ENCODE data around the gene N4BP2.
A peak's percentile ranks its signal among the peaks of the same experiment; 100 is the strongest.
"Not testable (repeated sequence)": the region's sequence is repeated elsewhere in the genome, so short reads cannot be mapped to it uniquely, and the experiment has no call there.

The N4BP2 gene

DNA sequence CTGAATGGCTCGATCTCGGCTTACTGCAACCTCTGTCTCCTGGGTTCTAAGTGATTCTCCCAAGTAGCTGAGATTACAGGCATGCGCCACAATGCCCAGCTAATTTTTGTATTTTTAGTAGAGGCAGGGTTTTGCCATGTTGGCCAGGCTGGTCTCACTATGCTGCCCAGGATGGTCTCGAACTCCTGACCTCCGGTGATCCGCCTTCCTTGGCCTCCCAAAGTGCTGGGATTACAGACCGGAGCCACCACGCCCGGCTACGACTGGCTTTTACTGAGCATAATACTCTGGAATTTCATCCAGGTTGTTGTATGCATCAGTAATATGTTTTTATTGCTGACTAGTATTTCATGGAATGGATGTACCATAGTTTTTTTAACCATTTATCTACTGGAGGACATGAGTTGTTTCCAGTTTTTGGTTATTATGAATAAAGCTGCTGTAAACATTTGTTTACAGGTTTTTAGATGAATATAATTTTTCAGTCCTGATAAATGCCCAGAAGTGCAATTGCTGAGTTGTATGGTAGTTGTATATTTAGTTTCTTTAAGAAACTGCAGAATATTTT, 31.2 kb downstream of the N4BP2 start:
- peak; percentile 6 for DNase-seq

DNA sequence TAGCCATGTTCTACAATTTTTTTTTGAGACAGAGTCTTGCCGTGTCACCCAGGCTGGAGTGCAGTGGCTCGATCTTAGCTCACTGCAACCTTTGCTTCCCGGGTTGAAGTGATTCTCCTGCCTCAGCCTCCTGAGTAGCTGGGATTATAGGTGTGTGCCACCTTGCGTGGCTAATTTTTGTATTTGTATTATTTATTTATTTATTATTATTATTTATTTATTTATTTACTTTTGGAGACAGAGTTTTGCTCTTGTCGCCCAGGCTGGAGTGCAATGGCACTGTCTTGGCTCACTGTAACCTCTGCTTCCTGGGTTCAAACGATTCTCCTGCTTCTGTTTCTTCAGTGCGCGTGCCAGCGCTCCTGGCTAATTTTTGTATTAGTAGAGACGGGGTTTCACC, 36.8 kb downstream of the N4BP2 start:
- not testable (repeated sequence) for DNase-seq

DNA sequence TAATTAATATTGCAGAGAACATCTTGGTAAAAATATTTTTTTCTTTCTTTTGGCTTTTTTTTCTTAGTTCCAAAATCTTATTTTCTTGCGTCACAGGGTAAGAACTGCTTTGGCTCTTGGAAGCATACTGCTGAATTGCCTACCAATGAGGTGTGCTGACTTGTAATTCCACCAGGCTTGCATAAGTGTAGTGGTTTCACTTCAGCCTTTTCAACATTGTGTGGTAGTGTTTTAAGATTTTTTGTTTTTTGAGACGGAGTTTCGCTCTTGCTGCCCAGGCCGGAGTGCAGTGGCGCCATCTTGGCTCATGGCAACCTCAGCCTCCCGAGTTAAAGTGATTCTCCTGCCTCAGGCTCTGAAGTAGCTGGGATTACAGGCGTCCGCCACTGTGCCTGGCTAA, 42.4 kb downstream of the N4BP2 start:
- DNase-seq = no peak

DNA sequence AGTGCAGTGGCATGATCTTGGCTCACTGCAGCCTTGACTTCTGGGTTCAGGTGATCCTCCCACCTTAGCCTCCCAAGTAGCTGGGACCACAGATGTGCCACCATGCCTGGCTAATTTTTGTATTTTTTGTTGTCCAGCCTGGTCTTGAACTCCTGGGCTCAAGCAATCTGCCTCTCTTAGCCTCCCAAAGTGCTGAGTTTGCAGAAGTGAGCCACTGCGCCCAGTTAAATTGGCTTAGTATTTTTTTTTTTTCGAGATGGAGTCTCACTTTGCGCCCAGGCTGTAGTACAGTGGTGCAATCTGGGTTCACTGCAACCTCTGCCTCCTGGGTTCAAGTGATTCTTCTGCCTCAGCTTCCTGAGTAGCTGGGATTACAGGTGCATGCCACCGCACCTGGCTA, 50.5 kb downstream of the N4BP2 start:
- not testable (repeated sequence) for DNase-seq

DNA sequence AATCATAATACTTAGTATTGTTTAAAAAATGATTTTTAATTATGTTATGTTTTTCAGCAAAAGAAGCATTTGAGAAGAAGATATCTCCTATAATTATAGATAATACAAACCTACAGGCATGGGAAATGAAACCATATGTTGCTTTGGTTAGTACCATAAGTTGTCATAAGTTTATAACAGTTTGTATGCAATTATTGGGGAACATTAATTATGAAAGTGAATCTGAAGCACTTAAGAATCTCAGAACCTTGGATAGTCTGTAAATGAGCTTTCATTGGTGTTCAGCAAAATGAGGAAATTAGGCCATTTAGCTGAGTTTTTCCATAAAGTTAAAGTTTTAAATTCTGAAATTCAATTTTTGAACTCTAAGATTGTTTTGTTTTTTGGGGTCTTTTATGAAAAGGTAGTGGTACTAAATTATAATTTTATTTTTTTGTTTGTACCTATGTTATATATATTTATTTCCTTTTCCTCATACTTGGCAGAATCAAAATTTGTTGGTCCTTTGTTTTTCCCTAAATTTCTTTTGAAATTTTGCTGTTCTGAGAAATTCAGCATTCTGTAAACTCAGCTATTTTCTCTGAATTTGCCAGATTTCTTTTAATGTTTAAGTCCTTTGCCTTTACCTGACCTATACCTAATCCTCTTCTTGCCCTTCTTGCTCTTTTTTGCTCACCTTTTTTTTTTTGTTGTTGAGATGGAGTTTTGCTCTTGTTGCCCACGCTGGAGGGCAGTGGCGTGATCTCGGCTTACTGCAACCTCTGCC, 55.6 kb downstream of the N4BP2 start:
- no peak for DNase-seq

DNA sequence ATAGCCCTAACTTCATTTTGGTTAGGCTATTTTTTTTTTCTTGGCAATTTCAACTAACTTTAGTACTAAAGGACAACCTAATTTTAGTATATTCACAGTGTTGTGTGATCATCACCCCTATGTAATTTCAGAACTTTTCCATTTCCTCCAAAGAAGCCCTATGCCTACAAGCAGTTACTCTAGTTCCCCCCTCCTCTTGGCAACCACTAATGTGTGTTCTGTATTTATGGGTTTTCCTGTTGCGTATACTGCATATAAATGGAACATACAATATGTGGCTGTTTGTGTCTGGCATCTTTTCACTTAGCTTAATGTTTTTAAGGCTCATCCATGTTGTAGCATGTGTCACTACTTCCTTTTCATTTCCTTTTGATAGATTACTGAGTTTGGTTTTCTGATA, 57.6 kb downstream of the N4BP2 start:
- DNase-seq = no peak

DNA sequence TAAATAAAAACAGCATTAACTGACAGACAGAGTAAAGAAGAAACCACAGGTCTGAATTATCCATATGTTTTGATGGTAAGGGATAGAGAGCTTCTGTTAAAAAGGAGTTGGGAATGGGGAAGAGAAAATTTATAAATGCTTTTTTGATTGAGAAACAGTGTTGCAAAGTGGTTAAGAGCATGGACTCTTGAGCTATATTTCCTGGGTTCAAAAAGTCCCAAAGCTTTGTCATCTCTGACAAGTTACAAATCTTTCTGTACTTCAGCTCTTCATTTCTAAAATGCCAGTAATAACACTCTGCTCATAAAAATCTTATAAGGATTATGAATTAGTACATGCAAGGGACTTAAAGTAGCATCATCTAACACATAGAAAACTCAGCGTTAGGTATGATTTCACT, 62.2 kb downstream of the N4BP2 start:
- no peak for DNase-seq

DNA sequence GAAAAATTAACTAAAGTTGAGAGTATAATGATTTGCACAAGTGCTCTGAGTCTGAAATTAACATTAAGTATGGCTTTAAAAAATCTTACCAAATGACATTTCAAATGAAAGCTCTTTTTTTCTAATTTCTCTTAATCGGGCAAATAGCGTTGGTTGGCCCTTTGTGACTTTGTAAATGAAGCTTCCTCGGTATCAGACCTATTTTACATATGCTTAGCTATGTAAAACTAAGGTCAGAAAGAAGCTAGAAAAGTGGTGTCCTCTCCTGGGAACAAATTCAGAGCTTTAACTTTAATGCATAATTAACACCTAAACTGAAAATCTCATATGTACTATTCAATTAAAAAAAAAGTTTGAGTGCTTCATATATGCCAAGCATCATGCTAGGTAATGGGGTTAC, 62.7 kb downstream of the N4BP2 start:
- no peak for DNase-seq

DNA sequence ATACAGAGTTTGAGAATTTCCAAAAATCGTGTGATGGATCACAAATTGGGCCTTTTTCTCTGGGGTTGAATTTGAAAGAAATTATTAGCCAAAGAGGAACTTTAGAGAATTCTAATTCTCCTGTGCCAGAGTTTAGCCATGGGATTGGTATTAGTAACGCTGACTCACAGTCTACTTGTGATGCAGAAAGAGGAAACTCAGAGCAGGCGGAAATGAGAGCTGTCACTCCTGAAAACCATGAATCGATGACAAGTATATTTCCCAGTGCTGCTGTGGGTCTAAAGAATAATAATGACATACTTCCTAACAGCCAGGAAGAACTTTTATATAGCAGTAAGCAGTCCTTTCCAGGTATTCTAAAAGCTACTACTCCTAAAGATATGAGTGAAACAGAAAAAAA, 64.9 kb downstream of the N4BP2 start:
- DNase-seq = peak; percentile 80

DNA sequence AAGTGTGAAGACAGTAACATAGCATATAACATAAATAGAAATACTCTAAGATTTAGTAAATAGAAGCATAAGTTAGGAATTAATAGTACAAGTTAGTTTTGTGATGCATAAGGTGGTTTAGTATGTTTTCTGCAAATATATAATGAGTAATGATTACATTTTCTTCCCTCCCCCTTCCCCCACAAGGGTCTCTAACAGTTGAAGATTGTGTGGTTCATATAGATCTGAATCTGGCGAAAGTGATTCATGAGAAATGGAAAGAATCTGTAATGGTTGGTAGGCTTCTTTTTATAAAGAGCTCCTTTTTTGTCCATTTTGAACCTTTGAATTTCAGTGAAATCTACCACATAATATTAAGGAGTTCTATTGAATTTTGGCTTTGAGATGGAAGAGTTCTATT, 66.3 kb downstream of the N4BP2 start:
- DNase-seq = no peak

DNA sequence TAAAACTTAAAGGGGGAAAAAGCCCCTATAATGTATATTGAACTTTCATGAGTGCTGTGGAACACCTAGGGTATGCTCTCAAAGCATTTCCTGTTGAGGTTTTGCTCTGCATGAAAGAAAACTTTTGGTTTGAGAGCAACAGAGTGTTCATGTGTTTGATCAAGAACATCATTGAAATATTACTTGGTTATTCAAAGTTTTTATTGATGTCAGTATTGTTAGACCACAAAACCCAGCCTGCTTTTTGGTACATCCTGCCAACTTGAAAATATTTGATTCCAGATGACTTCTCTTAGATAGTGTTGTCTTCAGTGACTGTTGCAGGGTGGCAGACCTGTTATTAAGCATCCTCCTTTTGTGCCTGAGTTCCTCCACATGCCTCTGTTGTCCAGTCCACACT, 68.0 kb downstream of the N4BP2 start:
- no peak for DNase-seq

DNA sequence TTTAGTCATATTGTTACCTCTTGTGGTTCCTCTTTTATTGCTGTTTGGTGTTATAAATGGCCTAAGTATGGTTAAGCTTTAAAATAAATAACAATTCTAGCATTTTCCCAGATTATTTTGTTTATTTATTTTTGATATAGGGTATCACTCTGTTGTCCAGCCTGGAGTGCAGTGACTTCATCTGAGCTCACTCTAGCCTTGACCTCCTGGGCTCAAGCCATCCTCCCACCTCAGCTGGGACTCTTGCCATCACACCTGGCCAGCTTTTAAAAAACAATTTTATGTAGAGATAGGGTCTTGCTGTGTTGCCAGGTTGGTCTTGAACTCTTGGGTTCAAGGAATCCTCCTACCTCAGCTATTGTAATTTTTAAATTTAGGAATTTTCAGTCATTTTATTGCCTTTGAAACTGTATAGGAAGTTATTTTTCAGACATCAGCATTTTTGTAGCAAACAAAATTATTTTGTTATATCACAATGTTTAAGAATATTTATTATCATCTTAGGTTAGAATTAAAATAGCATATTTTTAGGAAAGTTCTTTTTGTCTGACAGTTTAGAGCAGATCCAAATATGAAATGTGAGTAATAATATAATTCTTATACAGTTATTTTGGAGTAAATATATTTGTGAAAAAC, 73.9 kb downstream of the N4BP2 start:
- DNase-seq = no peak

DNA sequence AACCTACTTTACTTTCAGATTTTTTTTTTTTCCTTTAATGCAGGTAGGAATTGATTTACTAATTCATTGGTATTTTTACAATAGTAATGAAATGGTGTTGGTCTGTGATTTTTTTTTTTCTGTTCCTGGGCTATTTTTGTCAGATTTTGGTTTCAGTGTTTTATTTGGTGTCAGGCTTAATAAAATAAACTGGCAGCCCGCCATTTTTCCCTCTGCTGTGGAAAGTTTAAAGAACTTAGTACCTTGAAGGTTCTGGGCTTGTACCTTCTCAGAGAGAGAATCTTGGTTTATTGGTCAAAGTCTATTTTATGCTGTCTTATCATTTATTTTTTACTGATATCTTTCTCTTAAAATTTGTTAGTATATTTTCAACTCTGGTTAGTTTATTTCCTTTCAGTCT, 76.2 kb downstream of the N4BP2 start:
- no peak for DNase-seq

DNA sequence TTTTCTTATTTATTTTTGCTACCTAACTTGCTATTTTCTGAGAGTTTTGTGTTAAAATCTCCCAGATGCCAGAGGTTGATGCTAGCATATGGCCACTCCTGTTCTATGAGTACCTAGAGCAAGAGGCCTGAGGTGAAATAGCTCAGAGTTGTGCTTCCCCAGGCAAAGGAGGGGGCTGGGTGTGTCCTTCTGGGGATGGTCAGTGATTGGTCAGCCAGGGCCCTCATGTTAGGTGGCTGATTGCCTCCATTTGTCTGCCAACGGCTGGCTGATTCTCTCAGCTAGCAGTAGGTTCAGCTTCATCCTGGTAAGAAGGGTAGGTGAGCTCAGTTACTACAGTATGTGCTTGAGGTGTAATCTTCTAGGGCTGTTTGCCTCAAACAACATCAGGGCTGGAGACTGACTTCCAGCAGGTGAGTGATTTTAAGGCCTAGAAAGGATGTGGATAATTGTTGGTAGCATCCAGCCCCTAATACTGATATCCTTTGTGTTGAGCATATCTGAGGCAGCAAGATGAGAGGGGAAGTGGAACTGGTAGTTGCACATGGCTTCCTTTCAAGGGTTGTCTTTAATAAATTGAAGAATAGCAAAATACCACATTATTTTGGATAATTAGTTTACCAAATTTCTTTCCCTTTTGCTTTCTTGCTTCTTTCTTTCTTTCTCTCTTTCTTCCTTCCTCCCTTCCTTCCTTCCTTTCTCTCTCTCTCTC, 77.7 kb downstream of the N4BP2 start:
- no peak for DNase-seq

DNA sequence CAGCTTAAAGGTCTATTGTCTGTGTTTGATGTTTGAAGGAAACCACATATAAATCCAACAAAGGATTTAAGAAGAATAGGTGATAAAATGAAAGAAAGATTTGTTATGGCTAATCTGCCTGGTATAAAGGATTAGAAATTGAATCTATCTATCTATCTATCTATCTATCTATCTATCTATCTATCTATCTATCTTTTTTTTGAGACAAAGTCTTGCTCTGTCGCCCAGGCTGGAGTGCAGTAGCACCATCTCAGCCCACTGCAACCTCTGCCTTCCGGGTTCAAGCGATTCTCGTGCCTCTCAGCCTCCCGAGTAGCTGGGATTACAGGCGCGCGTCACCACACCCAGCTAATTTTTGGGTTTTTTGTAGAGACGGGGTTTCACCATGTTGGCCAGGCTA, 79.6 kb downstream of the N4BP2 start:
- DNase-seq = not testable (repeated sequence)

DNA sequence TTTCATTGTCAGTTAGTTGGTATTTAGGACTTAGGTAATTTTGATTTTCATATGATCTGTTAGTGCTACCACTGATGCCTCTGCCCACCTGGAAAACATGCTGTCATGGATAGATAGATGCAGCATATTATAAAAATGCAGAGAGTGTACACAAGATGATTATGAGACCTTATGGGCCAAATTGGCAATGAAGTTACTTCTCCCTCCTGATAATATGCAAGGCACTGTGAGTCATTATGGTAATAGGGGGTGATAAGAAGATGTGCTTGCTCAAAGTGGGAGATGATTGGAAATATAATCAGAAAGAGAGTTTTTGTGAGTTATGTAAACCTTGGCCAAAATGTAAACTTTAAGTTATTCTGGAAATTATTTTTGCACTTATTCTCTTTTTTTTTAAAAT, 83.5 kb downstream of the N4BP2 start:
- DNase-seq = no peak

DNA sequence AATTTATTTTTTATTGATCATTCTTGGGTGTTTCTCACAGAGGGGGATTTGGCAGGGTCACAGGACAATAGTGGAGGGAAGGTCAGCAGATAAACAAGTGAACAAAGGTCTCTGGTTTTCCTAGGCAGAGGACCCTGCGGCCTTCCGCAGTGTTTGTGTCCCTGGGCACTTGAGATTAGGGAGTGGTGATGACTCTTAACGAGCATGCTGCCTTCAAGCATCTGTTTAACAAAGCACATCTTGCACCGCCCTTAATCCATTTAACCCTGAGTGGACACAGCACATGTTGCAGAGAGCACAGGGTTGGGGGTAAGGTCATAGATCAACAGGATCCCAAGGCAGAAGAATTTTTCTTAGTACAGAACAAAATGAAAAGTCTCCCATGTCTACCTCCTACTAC, 83.9 kb downstream of the N4BP2 start:
- not testable (repeated sequence) for DNase-seq

DNA sequence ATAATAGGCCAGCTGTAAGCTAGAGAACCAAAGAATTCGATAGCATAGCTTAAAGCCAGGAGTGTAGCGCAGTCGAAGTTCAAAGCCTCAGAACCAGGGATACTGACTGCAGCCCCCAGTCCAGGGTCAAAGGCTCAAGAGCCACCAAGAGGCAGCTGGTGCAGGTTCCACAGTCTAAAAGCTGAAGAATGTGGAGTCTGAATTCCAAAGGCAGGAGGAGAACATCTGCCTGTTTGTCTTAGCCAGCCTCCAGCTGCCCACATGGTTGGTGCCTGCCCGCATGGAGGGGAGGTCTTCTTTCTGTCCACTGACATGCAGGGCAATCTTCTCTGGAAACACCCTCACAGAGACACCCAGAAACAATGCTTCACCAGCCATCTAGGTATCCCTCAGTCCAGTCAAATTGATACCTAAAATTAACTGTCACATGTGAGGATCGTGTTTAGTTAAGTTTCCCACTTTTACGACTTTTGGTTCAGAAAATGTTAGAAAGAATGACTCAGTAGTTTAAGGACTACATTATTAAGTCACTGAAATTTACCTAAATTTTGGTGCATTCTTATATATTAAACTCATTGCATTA, 87.4 kb downstream of the N4BP2 start:
- no peak for DNase-seq

DNA sequence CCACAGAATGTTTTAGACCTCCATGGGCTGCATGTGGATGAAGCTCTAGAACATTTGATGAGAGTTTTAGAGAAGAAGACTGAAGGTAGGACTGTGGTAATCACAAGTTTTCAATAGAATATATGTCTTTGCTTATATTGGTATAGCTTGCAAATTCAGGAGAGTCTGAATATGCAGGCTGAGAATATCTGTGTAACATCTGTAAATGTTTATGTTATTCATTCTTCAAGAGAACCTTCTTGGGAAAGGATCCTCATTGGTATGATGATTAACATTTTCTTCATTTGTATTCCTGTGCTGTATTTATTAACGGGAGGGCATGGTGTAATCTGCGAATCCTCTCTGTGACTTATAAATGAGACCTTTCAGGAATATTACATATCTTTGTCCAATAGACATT, 88.1 kb downstream of the N4BP2 start:
- no peak for DNase-seq

DNA sequence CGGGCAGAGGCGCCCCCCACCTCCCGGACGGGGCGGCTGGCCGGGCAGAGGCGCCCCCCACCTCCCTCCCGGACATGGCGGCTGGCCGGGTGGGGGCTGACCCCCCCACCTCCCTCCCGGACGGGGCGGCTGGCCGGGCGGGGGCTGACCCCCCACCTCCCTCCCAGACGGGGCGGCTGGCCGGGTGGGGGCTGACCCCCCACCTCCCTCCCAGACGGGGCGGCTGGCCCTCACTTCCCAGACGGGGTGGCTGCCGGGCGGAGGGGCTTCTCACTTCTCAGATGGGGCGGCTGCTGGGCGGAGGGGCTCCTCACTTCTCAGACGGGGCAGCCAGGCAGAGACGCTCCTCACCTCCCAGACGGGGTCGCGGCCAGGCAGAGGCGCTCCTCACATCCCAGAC, 90.8 kb downstream of the N4BP2 start:
- not testable (repeated sequence) for DNase-seq

DNA sequence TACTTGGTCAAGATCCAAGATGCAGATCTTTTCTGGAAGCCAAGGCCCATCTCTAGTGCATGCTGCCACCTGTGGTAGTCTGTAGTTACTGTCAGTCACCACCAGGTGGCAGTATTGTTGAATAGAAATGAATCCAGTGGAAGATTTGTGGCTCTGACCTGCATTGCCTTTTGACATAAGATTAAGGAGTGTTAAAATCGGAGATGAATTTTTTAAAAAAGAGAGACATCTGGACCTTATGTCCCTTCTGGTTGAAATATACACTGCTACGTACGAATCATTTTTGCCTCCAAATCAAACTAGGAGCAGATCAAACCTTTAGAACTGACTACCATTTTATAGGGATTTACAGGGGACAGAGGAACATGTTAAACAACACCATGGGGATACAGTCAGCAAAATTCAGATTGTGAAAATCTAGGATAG, 93.3 kb downstream of the N4BP2 start:
- DNase-seq = peak; percentile 64

DNA sequence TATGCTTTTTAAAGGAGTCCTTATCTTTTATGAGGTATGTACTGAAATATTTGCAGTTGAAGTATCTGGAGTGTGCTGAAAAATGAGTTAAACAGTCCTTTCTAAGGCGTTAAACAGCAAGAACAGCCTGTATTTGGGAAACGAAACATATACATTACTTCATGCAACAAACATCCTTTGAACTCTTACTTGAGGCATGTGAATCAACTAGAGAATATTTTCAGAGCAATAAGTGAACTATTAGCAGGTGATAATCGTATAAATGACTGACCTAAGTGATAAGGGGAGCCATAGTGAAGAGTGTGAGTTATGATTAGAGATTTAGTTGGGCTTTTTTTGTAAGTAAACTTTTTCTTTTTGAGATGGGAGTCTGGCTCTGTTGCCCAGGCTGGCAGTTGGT, 94.3 kb downstream of the N4BP2 start:
- DNase-seq = no peak

DNA sequence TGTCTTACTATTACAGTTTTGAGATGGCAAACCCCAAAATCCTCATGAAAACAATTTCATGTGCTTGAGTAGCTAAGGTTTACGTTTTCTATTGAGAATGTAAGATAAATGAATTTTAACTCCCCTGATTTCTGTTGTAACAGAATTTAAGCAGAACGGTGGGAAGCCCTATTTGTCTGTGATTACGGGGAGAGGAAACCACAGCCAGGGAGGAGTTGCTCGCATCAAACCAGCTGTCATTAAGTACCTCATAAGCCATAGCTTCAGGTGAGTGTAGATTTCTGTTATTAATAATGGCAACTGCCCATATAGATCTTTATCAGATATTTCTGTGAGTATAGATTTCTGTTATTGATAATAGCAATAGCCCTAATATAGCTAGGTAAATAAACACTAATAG, 96.0 kb downstream of the N4BP2 start:
- no peak for DNase-seq

Measured in fibroblast of skin of back (primary cell).